Measurements from ENCODE around the gene PLXNB3. TPM values are rescaled to one million over a fixed set of nuclear protein-coding genes. Genes with fewer than 3 reads are reported as not detected.

PLXNB3 gene
- total RNA-seq, 1 experiment from 2014 or later = 2.5 TPM

DNA sequence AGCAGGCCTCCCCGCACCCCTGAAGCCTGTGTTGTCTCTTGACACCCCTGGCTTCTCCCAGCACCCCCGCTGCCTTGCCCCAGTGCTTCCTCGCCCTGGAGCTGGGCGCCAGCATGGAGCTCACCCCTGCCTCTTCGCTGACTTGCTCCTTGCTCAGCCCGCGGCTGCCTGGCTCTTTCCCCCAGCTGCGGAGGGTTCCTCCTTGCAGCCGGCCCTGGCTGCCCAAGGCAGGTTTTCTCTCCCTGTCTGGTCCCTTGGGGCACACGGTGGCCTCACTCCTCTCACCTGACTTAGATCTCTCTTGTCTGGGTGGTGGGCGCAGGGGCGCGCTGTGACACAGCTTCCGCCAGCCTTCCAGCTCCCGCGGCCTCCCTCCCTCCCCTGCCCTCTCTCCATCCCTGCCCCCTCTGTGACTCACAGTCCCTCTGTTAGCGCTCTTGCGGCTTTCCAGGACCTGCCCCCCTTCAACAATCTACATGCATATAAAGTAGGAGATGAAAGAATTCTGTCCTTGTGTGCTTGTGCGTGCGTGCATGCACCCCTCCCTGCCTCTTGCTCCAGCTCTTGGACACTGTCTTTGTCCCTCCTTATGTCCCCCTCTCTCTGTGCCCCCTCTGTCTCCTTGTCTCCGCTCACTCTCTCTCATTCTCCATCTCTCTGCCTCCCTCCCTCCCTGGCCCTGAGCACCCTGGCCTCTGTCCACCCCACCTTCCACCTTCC lies 2.2 kb downstream of the PLXNB3 start:
- H3K27me3 Mint-ChIP-seq (ENCODE audit: low read depth) = no peaks in the 10 kb centered on the region
- no peaks in the 10 kb centered on the region for H3K9me3 Mint-ChIP-seq
- POLR2A ChIA-PET = interaction anchor here (1.1 kb wide), 1 partner anchor 113 kb away, joined by 3 read pairs; no protein-coding TSS in a partner anchor
- H3K4me3 Mint-ChIP-seq = no peak overlapping the region
- DNase-seq (ENCODE audit: low spot score) = no peak
- CTCF ChIA-PET = interaction anchor here (0.8 to 3.6 kb wide), 9 partner anchors 12 to 181 kb away, joined by 3 to 14 read pairs (median 4); partner anchors contain the start of gene L1CAM
- peaks cover 3% of the 10 kb centered on the region; the same call in 1 of the 2 replicates for H3K4me1 Mint-ChIP-seq
- TF ChIP-seq, protein P1, sequence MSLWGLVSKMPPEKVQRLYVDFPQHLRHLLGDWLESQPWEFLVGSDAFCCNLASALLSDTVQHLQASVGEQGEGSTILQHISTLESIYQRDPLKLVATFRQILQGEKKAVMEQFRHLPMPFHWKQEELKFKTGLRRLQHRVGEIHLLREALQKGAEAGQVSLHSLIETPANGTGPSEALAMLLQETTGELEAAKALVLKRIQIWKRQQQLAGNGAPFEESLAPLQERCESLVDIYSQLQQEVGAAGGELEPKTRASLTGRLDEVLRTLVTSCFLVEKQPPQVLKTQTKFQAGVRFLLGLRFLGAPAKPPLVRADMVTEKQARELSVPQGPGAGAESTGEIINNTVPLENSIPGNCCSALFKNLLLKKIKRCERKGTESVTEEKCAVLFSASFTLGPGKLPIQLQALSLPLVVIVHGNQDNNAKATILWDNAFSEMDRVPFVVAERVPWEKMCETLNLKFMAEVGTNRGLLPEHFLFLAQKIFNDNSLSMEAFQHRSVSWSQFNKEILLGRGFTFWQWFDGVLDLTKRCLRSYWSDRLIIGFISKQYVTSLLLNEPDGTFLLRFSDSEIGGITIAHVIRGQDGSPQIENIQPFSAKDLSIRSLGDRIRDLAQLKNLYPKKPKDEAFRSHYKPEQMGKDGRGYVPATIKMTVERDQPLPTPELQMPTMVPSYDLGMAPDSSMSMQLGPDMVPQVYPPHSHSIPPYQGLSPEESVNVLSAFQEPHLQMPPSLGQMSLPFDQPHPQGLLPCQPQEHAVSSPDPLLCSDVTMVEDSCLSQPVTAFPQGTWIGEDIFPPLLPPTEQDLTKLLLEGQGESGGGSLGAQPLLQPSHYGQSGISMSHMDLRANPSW (CRISPR knock-in tag; conservative IDR thresholded peaks at IDR 0.05; ENCODE audit: low read depth) = no peak
- TF ChIP-seq TCF7 (CRISPR knock-in tag; IDR thresholded peaks at IDR 0.05; ENCODE audit: low read depth) = no peak
- no peak for TF ChIP-seq MXD4 (CRISPR knock-in tag; IDR thresholded peaks at IDR 0.05; ENCODE audit: borderline replicate concordance)
- no peak for TF ChIP-seq ZNF416 (CRISPR knock-in tag; IDR thresholded peaks at IDR 0.05)
- ATAC-seq = no peak
- no peaks in the 10 kb centered on the region for H3K36me3 Mint-ChIP-seq
- 0 out of 2 replicates have a peak overlapping the region, but pooled peaks have one; percentile 32 for H3K27ac Mint-ChIP-seq

DNA sequence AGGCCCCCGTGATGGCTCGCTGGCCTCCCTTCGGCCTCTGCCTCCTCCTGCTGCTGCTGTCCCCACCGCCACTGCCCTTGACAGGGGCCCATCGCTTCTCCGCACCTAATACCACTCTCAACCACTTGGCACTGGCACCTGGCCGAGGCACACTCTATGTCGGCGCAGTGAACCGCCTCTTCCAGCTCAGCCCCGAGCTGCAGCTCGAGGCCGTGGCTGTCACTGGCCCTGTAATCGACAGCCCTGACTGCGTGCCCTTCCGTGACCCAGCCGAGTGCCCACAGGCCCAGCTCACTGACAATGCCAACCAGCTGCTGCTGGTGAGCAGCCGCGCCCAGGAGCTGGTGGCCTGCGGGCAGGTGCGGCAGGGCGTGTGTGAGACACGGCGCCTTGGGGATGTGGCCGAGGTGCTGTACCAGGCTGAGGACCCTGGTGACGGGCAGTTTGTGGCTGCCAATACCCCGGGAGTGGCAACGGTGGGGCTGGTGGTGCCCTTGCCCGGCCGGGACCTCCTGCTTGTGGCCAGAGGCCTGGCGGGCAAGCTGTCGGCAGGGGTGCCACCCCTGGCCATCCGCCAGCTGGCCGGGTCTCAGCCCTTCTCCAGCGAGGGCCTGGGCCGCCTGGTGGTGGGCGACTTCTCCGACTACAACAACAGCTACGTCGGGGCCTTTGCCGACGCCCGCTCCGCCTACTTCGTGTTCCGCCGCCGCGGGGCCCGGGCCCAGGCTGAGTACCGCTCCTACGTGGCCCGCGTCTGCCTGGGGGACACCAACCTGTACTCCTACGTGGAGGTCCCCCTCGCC lies 3.0 kb downstream of the PLXNB3 start:
- Mint-ChIP-seq H3K4me3 (no peak overlapping the region), H3K27me3 (ENCODE audit: low read depth) (no peaks in the 10 kb centered on the region), H3K36me3 (no peaks in the 10 kb centered on the region), H3K4me1 (peaks cover 3% of the 10 kb centered on the region; the same call in 1 of the 2 replicates), H3K9me3 (no peaks in the 10 kb centered on the region), H3K27ac (no peak overlapping the region)
- no peak; the same call in 1 of the 2 replicates for ATAC-seq
- CTCF ChIA-PET = interaction anchor here (0.6 to 3.6 kb wide), 12 partner anchors 11 to 180 kb away, joined by 3 to 14 read pairs (median 4); partner anchors contain the start of gene L1CAM
- POLR2A ChIA-PET = interaction anchor here (1.1 kb wide), 1 partner anchor 112 kb away, joined by 3 read pairs; no protein-coding TSS in a partner anchor
- DNase-seq (ENCODE audit: low spot score) = no peak
- TF ChIP-seq EMX1 (CRISPR knock-in tag; IDR thresholded peaks at IDR 0.05) = no peak
- TF ChIP-seq, protein P2, sequence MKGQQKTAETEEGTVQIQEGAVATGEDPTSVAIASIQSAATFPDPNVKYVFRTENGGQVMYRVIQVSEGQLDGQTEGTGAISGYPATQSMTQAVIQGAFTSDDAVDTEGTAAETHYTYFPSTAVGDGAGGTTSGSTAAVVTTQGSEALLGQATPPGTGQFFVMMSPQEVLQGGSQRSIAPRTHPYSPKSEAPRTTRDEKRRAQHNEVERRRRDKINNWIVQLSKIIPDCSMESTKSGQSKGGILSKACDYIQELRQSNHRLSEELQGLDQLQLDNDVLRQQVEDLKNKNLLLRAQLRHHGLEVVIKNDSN (CRISPR knock-in tag; IDR thresholded peaks at IDR 0.05) = no peak
- TF ChIP-seq, protein P3, sequence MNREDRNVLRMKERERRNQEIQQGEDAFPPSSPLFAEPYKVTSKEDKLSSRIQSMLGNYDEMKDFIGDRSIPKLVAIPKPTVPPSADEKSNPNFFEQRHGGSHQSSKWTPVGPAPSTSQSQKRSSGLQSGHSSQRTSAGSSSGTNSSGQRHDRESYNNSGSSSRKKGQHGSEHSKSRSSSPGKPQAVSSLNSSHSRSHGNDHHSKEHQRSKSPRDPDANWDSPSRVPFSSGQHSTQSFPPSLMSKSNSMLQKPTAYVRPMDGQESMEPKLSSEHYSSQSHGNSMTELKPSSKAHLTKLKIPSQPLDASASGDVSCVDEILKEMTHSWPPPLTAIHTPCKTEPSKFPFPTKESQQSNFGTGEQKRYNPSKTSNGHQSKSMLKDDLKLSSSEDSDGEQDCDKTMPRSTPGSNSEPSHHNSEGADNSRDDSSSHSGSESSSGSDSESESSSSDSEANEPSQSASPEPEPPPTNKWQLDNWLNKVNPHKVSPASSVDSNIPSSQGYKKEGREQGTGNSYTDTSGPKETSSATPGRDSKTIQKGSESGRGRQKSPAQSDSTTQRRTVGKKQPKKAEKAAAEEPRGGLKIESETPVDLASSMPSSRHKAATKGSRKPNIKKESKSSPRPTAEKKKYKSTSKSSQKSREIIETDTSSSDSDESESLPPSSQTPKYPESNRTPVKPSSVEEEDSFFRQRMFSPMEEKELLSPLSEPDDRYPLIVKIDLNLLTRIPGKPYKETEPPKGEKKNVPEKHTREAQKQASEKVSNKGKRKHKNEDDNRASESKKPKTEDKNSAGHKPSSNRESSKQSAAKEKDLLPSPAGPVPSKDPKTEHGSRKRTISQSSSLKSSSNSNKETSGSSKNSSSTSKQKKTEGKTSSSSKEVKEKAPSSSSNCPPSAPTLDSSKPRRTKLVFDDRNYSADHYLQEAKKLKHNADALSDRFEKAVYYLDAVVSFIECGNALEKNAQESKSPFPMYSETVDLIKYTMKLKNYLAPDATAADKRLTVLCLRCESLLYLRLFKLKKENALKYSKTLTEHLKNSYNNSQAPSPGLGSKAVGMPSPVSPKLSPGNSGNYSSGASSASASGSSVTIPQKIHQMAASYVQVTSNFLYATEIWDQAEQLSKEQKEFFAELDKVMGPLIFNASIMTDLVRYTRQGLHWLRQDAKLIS (CRISPR knock-in tag; IDR thresholded peaks at IDR 0.05; ENCODE audit: borderline replicate concordance) = no peak
- TF ChIP-seq, protein P4, sequence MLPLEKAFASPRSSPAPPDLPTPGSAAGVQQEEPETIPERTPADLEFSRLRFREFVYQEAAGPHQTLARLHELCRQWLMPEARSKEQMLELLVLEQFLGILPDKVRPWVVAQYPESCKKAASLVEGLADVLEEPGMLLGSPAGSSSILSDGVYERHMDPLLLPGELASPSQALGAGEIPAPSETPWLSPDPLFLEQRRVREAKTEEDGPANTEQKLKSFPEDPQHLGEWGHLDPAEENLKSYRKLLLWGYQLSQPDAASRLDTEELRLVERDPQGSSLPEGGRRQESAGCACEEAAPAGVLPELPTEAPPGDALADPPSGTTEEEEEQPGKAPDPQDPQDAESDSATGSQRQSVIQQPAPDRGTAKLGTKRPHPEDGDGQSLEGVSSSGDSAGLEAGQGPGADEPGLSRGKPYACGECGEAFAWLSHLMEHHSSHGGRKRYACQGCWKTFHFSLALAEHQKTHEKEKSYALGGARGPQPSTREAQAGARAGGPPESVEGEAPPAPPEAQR (CRISPR knock-in tag; IDR thresholded peaks at IDR 0.05) = no peak
- no peak for TF ChIP-seq SMAD3 (CRISPR knock-in tag; IDR thresholded peaks at IDR 0.05; ENCODE audit: borderline replicate concordance)
- TF ChIP-seq TEAD4 (CRISPR knock-in tag; IDR thresholded peaks at IDR 0.05) = no peak

Data from WTC11 (cell line).